CD4-positive, alpha-beta memory T cell (primary cell): Measurements from ENCODE around the gene KIRREL3. TPM values are rescaled to one million over a fixed set of nuclear protein-coding genes. Genes with fewer than 3 reads are reported as not detected.

ENCODE experiments used
- CTCF ChIA-PET: fragments of 350-600 bp; sonication (Branson Sonifier 250); formaldehyde crosslinking; loops from one replicate; lab custom pipeline; 2021; ENCODE audit warnings: inconsistent platforms; ENCODE audit not compliant: partially characterized antibody; lab: Charles Lee
- POLR2A ChIA-PET: fragments of 350-600 bp; sonication (Branson Sonifier 250); formaldehyde crosslinking; loops from one replicate; lab custom pipeline; 2021; ENCODE audit not compliant: partially characterized antibody; lab: Charles Lee
- DNase-seq, 5 donors: peaks; one replicate each; pipeline versions ENCODE4 v3.0.0 to v3.0.0-alpha.2; 2020 to 2022; ENCODE audit warnings: mixed read lengths in 1 of 5
- H3K27ac ChIP-seq: one replicate; pipeline ENCODE4 v1.7.0; 2013; ENCODE audit warnings: low read depth, low read length
- H3K27me3 ChIP-seq: 2 replicates; pipeline ENCODE4 v1.7.0; 2013; ENCODE audit warnings: mild to moderate bottlenecking, low read length, moderate library complexity; ENCODE audit not compliant: insufficient read depth
- H3K36me3 ChIP-seq: 2 replicates; pipeline ENCODE4 v1.7.0; 2013; ENCODE audit warnings: mild to moderate bottlenecking, low read length, moderate library complexity; ENCODE audit not compliant: insufficient read depth
- H3K4me1 ChIP-seq: 2 replicates; pipeline ENCODE4 v1.7.0; 2013; ENCODE audit warnings: mild to moderate bottlenecking, low read length, moderate library complexity; ENCODE audit not compliant: insufficient read depth
- H3K4me3 ChIP-seq, 2 donors: one replicate each; pipeline ENCODE4 v1.7.0; 2013; ENCODE audit warnings: low read length in 2 of 2, mild to moderate bottlenecking in 1 of 2
- H3K9me3 ChIP-seq, 2 donors: one replicate each; pipeline ENCODE4 v1.7.0; 2013; ENCODE audit warnings: low read length in 2 of 2, control low read depth in 1 of 2; ENCODE audit not compliant: control insufficient read depth in 1 of 2
- H3K27ac Mint-ChIP-seq, 7 donors: one replicate each; pipeline ENCODE4 v1.8.0; 2020 to 2021; ENCODE audit warnings: mixed read lengths in 7 of 7, mild to moderate bottlenecking in 6 of 7, inconsistent platforms in 3 of 7, moderate library complexity in 3 of 7
- H3K27me3 Mint-ChIP-seq, 2 donors: one replicate each; pipeline ENCODE4 v1.8.0; 2020 to 2021; ENCODE audit warnings: mixed read lengths in 2 of 2
- H3K36me3 Mint-ChIP-seq, 2 donors: one replicate each; pipeline ENCODE4 v1.8.0; 2020 to 2021; ENCODE audit warnings: mixed read lengths in 2 of 2, inconsistent platforms in 1 of 2, mild to moderate bottlenecking in 1 of 2
- H3K4me1 Mint-ChIP-seq, 4 donors: one replicate each; pipeline ENCODE4 v1.8.0; 2020 to 2021; ENCODE audit warnings: mixed read lengths in 4 of 4, mild to moderate bottlenecking in 1 of 4
- H3K4me3 Mint-ChIP-seq, 8 donors: one replicate each; pipeline ENCODE4 v1.8.0; 2020 to 2021; ENCODE audit warnings: mixed read lengths in 8 of 8, mild to moderate bottlenecking in 7 of 8, moderate library complexity in 6 of 8, inconsistent platforms in 3 of 8
- H3K9me3 Mint-ChIP-seq, 8 donors: one replicate each; pipeline ENCODE4 v1.8.0; 2020 to 2021; ENCODE audit warnings: mixed read lengths in 8 of 8, mild to moderate bottlenecking in 5 of 8, inconsistent platforms in 3 of 8, moderate library complexity in 1 of 8
- intact Hi-C: fragments of 100-400 bp; cut with micrococcal nuclease; formaldehyde crosslinking; loops from one replicate; pipeline ENCODE4 v1.15.1; 2023
- polyA plus RNA-seq, 2 donors: library from polyadenylated mRNA; unstranded; fragments of 300-500 nt; fragmentation: Illumina TruSeq; gene quantifications; one replicate each; pipeline ENCODE4 v1.2.3, GENCODE V29; 2021
- total RNA-seq, 2 experiments: library from RNA; stranded (reverse); gene quantifications; one replicate each; pipeline ENCODE4 v1.2.3, GENCODE V29; 2021

The KIRREL3 gene
- total and polyA plus RNA-seq, 4 experiments from 2014 or later = not detected

- CTCF ChIA-PET = no interaction called here
These were observed 596.9 kb downstream of the KIRREL3 start for GRCh38 chr11:126403658-126404057.

GRCh38 chr11:126403022-126403581 lies 597.5 kb downstream of the KIRREL3 start:
- Histone ChIP-seq H3K27ac (no peak overlapping the region), H3K27me3 (no peaks in the 10 kb centered on the region), H3K9me3 (no peaks in the 10 kb centered on the region), H3K4me1 (no peaks in the 10 kb centered on the region), H3K36me3 (no peaks in the 10 kb centered on the region), H3K4me3 (no peak overlapping the region)
- H3K4me3 Mint-ChIP-seq = no peak overlapping the region
- CTCF ChIA-PET = no interaction called here
- POLR2A ChIA-PET = interaction anchor here (0.8 kb wide), 1 partner anchor 65 kb away, joined by 3 read pairs; no protein-coding TSS in a partner anchor
- intact Hi-C loops = no loop called here
- peaks cover 0 to 2% (median 0%) of the 10 kb centered on the region in 8 donors for H3K9me3 Mint-ChIP-seq
- DNase-seq = no peak
- no peaks in the 10 kb centered on the region for H3K4me1 Mint-ChIP-seq
- H3K27me3 Mint-ChIP-seq = no peaks in the 10 kb centered on the region
- peaks cover 3% of the 10 kb centered on the region in 2 donors for H3K36me3 Mint-ChIP-seq
- H3K27ac Mint-ChIP-seq = no peak overlapping the region

More at GRCh38 chr11:126403658-126404057, 596.9 kb downstream of the KIRREL3 start:
- Mint-ChIP-seq H3K27ac (no peak overlapping the region), H3K36me3 (peaks cover 3% of the 10 kb centered on the region in 2 donors), H3K27me3 (no peaks in the 10 kb centered on the region), H3K9me3 (peaks cover 0 to 2% (median 0%) of the 10 kb centered on the region in 8 donors), H3K4me1 (no peaks in the 10 kb centered on the region), H3K4me3 (no peak overlapping the region)
- H3K4me3 ChIP-seq = no peak overlapping the region
- H3K9me3 ChIP-seq = no peaks in the 10 kb centered on the region
- POLR2A ChIA-PET = no interaction called here
- H3K4me1 ChIP-seq = no peaks in the 10 kb centered on the region
- H3K27me3 ChIP-seq = no peaks in the 10 kb centered on the region
- DNase-seq = no peak
- no peaks in the 10 kb centered on the region for H3K36me3 ChIP-seq
- intact Hi-C loops = no loop called here
- no peak overlapping the region for H3K27ac ChIP-seq

GRCh38 chr11:126400479-126400878 lies 600.1 kb downstream of the KIRREL3 start:
- POLR2A ChIA-PET = no interaction called here
- H3K36me3 Mint-ChIP-seq = peaks cover 2 to 3% of the 10 kb centered on the region in 2 donors

GRCh38 chr11:126400019-126400418 lies 600.6 kb downstream of the KIRREL3 start:
- no peak overlapping the region for H3K4me3 ChIP-seq
- no peaks in the 10 kb centered on the region for H3K36me3 ChIP-seq
- Mint-ChIP-seq H3K4me3 (no peak overlapping the region), H3K36me3 (peaks cover 2 to 3% of the 10 kb centered on the region in 2 donors), H3K27me3 (no peaks in the 10 kb centered on the region), H3K4me1 (no peaks in the 10 kb centered on the region), H3K27ac (no peak overlapping the region), H3K9me3 (peaks cover 0 to 2% (median 0%) of the 10 kb centered on the region in 8 donors)
- ChIA-PET POLR2A (no interaction called here), CTCF (interaction anchor here (1.6 kb wide), 1 partner anchor 81 kb away, joined by 5 read pairs; no protein-coding TSS in a partner anchor)
- no peak for DNase-seq
- H3K4me1 ChIP-seq = no peaks in the 10 kb centered on the region
- no peaks in the 10 kb centered on the region for H3K9me3 ChIP-seq
- intact Hi-C loops = no loop called here
- no peak overlapping the region for H3K27ac ChIP-seq
- H3K27me3 ChIP-seq = no peaks in the 10 kb centered on the region

More at GRCh38 chr11:126400479-126400878, 600.1 kb downstream of the KIRREL3 start:
- Histone ChIP-seq H3K36me3 (no peaks in the 10 kb centered on the region), H3K27ac (no peak overlapping the region), H3K4me1 (no peaks in the 10 kb centered on the region), H3K27me3 (no peaks in the 10 kb centered on the region), H3K4me3 (no peak overlapping the region), H3K9me3 (no peaks in the 10 kb centered on the region)
- H3K9me3 Mint-ChIP-seq = peaks cover 0 to 2% (median 0%) of the 10 kb centered on the region in 8 donors
- H3K4me3 Mint-ChIP-seq = no peak overlapping the region
- H3K4me1 Mint-ChIP-seq = no peaks in the 10 kb centered on the region
- DNase-seq = no peak
- H3K27ac Mint-ChIP-seq = no peak overlapping the region
- H3K27me3 Mint-ChIP-seq = no peaks in the 10 kb centered on the region
- CTCF ChIA-PET = interaction anchor here (1.6 kb wide), 1 partner anchor 80 kb away, joined by 5 read pairs; no protein-coding TSS in a partner anchor
- intact Hi-C loops = no loop called here

GRCh38 chr11:126398721-126399120 lies 601.8 kb downstream of the KIRREL3 start:
- CTCF ChIA-PET = no interaction called here
- no peak overlapping the region for H3K27ac ChIP-seq
- H3K36me3 ChIP-seq = no peaks in the 10 kb centered on the region
- no peaks in the 10 kb centered on the region for H3K27me3 ChIP-seq
- H3K4me1 ChIP-seq = no peaks in the 10 kb centered on the region
- peaks cover 0 to 2% (median 0%) of the 10 kb centered on the region in 8 donors for H3K9me3 Mint-ChIP-seq
- H3K27ac Mint-ChIP-seq = no peak overlapping the region
- no peak for DNase-seq
- intact Hi-C loops = no loop called here
- POLR2A ChIA-PET = no interaction called here
- no peak overlapping the region for H3K4me3 ChIP-seq
- no peaks in the 10 kb centered on the region for H3K9me3 ChIP-seq
- no peak overlapping the region for H3K4me3 Mint-ChIP-seq
- no peaks in the 10 kb centered on the region for H3K27me3 Mint-ChIP-seq
- H3K4me1 Mint-ChIP-seq = no peaks in the 10 kb centered on the region
- H3K36me3 Mint-ChIP-seq = peaks cover 0 to 3% of the 10 kb centered on the region in 2 donors

- intact Hi-C loops = no loop called here
- H3K36me3 ChIP-seq = no peaks in the 10 kb centered on the region
- no peak overlapping the region for H3K4me3 ChIP-seq
- DNase-seq = no peak
- no peak overlapping the region for H3K4me3 Mint-ChIP-seq
- H3K27ac Mint-ChIP-seq = no peak overlapping the region
- H3K27me3 ChIP-seq = no peaks in the 10 kb centered on the region
- H3K4me1 Mint-ChIP-seq = no peaks in the 10 kb centered on the region
- no peaks in the 10 kb centered on the region for H3K9me3 ChIP-seq
- POLR2A ChIA-PET = no interaction called here
- no peaks in the 10 kb centered on the region for H3K4me1 ChIP-seq
- H3K36me3 Mint-ChIP-seq = peaks cover 0 to 3% of the 10 kb centered on the region in 2 donors
- peaks cover 0 to 2% (median 0%) of the 10 kb centered on the region in 8 donors for H3K9me3 Mint-ChIP-seq
- CTCF ChIA-PET = no interaction called here
- no peak overlapping the region for H3K27ac ChIP-seq
- no peaks in the 10 kb centered on the region for H3K27me3 Mint-ChIP-seq
These were observed 602.3 kb downstream of the KIRREL3 start for GRCh38 chr11:126398296-126398695.

GRCh38 chr11:126396965-126397364 lies 603.6 kb downstream of the KIRREL3 start:
- no peaks in the 10 kb centered on the region for H3K36me3 ChIP-seq
- intact Hi-C loops = no loop called here

More at GRCh38 chr11:126396965-126397364, 603.6 kb downstream of the KIRREL3 start:
- H3K27me3 Mint-ChIP-seq = no peaks in the 10 kb centered on the region
- no peaks in the 10 kb centered on the region for H3K27me3 ChIP-seq
- ChIA-PET POLR2A (no interaction called here), CTCF (no interaction called here)
- H3K27ac ChIP-seq = no peak overlapping the region
- no peaks in the 10 kb centered on the region for H3K9me3 ChIP-seq
- H3K4me3 Mint-ChIP-seq = no peak overlapping the region
- no peak overlapping the region for H3K4me3 ChIP-seq
- no peak overlapping the region for H3K27ac Mint-ChIP-seq
- no peaks in the 10 kb centered on the region for H3K4me1 Mint-ChIP-seq
- DNase-seq = no peak
- H3K4me1 ChIP-seq = no peaks in the 10 kb centered on the region
- peaks cover 0 to 3% of the 10 kb centered on the region in 2 donors for H3K36me3 Mint-ChIP-seq
- H3K9me3 Mint-ChIP-seq = peaks cover 0 to 2% (median 0%) of the 10 kb centered on the region in 8 donors
